PFSK-1 (cell line): ENCODE results near the gene ZNF319.

Experiments
- FOXP2 ChIP-seq: optimal IDR thresholded peaks from 2 replicates; pipeline ENCODE3; 2011; ENCODE audit warnings: borderline replicate concordance, control low read depth, inconsistent platforms; ENCODE audit not compliant: insufficient read depth; ENCODE audit errors: extremely low read length, extremely low read depth
- POLR2AphosphoS5 ChIP-seq: IDR thresholded peaks from 2 replicates; pipeline ENCODE4 v1.6.1; 2012; ENCODE audit warnings: low read depth, mild to moderate bottlenecking, control low read depth, low read length, moderate library complexity
- REST ChIP-seq, 2 experiments: IDR thresholded peaks; 2 replicates each; pipeline versions ENCODE4 v1.6.1 to v1.8.0; 2011 to 2012; ENCODE audit warnings: low read depth in 2 of 2, low read length in 2 of 2, control low read depth in 1 of 2, inconsistent platforms in 1 of 2, mild to moderate bottlenecking in 1 of 2, moderate library complexity in 1 of 2; ENCODE audit not compliant: insufficient read depth in 1 of 2
- SIN3A ChIP-seq: IDR thresholded peaks from 2 replicates; pipeline ENCODE4 v1.6.1; 2012; ENCODE audit warnings: mild to moderate bottlenecking, low read length, moderate library complexity, borderline replicate concordance; ENCODE audit not compliant: insufficient read depth

- TF ChIP-seq SIN3A (no peak), POLR2AphosphoS5 (no peak), REST (IDR thresholded peaks at IDR 0.05; ENCODE audit: insufficient read depth in 1 of 2, low read depth in 2 of 2, low read length in 2 of 2) (no peak), FOXP2 (no peak)
Measured at GRCh38 chr16:58034774-58035173, 34.3 kb upstream of the ZNF319 start.
